DOHH2 (cell line): ENCODE data around the gene SDF2L1.

ENCODE experiments used
- H3F3A ChIP-seq: fragments of 200-600 bp; sonication (generic), shearing (Covaris generic); 2 replicates; pipeline ENCODE4 v1.6.0; 2016; ENCODE audit warnings: antibody characterized with exemption, mild to moderate bottlenecking; ENCODE audit not compliant: control insufficient read depth, insufficient read depth
- H3K27ac ChIP-seq: fragments of 200-600 bp; sonication (generic); 2 replicates; pipeline ENCODE4 v1.5.1; 2014; ENCODE audit warnings: low read depth, mild to moderate bottlenecking, low read length, moderate library complexity
- H3K27me3 ChIP-seq: fragments of 200-600 bp; sonication (generic); 2 replicates; pipeline ENCODE4 v1.6.1; 2014; ENCODE audit warnings: mild to moderate bottlenecking, low read length, mixed read lengths; ENCODE audit not compliant: control insufficient read depth
- H3K36me3 ChIP-seq: fragments of 200-600 bp; sonication (generic); 2 replicates; pipeline ENCODE4 v1.6.1; 2014; ENCODE audit warnings: mild to moderate bottlenecking, low read length, moderate library complexity, mixed read lengths; ENCODE audit not compliant: control insufficient read depth
- H3K4me1 ChIP-seq: fragments of 200-600 bp; sonication (generic); 2 replicates; pipeline ENCODE4 v1.6.1; 2014; ENCODE audit warnings: mild to moderate bottlenecking, low read length, mixed read lengths; ENCODE audit not compliant: control insufficient read depth
- H3K4me2 ChIP-seq: fragments of 200-600 bp; sonication (generic); 2 replicates; pipeline ENCODE4 v1.6.0; 2014; ENCODE audit warnings: mild to moderate bottlenecking, low read length, moderate library complexity
- H3K4me3 ChIP-seq: fragments of 200-600 bp; sonication (generic); 2 replicates; pipeline ENCODE4 v1.5.1; 2014; ENCODE audit warnings: mild to moderate bottlenecking, low read length, mixed read lengths
- H3K79me2 ChIP-seq: fragments of 200-600 bp; sonication (generic); 2 replicates; pipeline ENCODE4 v1.6.1; 2014; ENCODE audit warnings: mild to moderate bottlenecking, low read length, mixed read lengths; ENCODE audit not compliant: control insufficient read depth
- H3K9me2 ChIP-seq: fragments of 200-600 bp; sonication (generic); replicated peaks from 2 replicates; pipeline ENCODE4 v1.6.1; 2014; ENCODE audit warnings: mild to moderate bottlenecking, low read length, mixed read lengths; ENCODE audit not compliant: control insufficient read depth
- H3K9me3 ChIP-seq: fragments of 200-600 bp; sonication (generic); 2 replicates; pipeline ENCODE4 v1.6.1; 2014; ENCODE audit warnings: antibody characterized with exemption, low read length, mixed read lengths; ENCODE audit not compliant: control insufficient read depth, insufficient read depth
- H4K20me1 ChIP-seq: fragments of 200-600 bp; sonication (generic); 2 replicates; pipeline ENCODE4 v1.6.0; 2014; ENCODE audit warnings: low read depth, mild to moderate bottlenecking, antibody characterized with exemption, low read length, moderate library complexity; ENCODE audit not compliant: control insufficient read depth, insufficient read depth
- CTCF ChIP-seq: fragments of 200-600 bp; sonication (generic); IDR thresholded peaks from one replicate; pipeline ENCODE4 v1.5.1; 2014; ENCODE audit warnings: antibody characterized with exemption, mild to moderate bottlenecking, low read depth, low read length; ENCODE audit not compliant: poor library complexity, severe bottlenecking
- EZH2phosphoT487 ChIP-seq: fragments of 200-600 bp; sonication (generic); IDR thresholded peaks from 2 replicates; pipeline ENCODE4 v1.6.1; 2017; ENCODE audit warnings: borderline replicate concordance, mild to moderate bottlenecking, antibody characterized with exemption, low read length, moderate library complexity, mixed read lengths

The SDF2L1 gene

GRCh38 chr22:21599053-21599893 lies 42.8 kb upstream of the SDF2L1 start:
- Histone ChIP-seq H3K4me2 (no peak overlapping the region), H4K20me1 (peaks cover 22% of the 10 kb centered on the region; the same call in 1 of the 2 replicates)

GRCh38 chr22:21602579-21602978 lies 39.5 kb upstream of the SDF2L1 start:
- Histone ChIP-seq H3K36me3 (peaks cover 31% of the 10 kb centered on the region), H3K27ac (no peak overlapping the region), H3K4me1 (no peaks in the 10 kb centered on the region; the same call in 1 of the 2 replicates), H3K4me2 (no peak overlapping the region), H3K4me3 (no peak overlapping the region), H4K20me1 (peaks cover 26% of the 10 kb centered on the region), H3F3A (peaks cover under 1% of the 10 kb centered on the region; the same call in 1 of the 2 replicates), H3K27me3 (no peaks in the 10 kb centered on the region), H3K79me2 (peaks cover 98% of the 10 kb centered on the region), H3K9me2 (no peaks in the 10 kb centered on the region), H3K9me3 (no peaks in the 10 kb centered on the region)
- TF ChIP-seq CTCF (no peak), EZH2phosphoT487 (no peak)

More at GRCh38 chr22:21599053-21599893, 42.8 kb upstream of the SDF2L1 start:
- Histone ChIP-seq H3K9me3 (no peaks in the 10 kb centered on the region), H3K4me3 (no peak overlapping the region), H3K36me3 (peaks cover 52% of the 10 kb centered on the region), H3F3A (no peaks in the 10 kb centered on the region), H3K27me3 (no peaks in the 10 kb centered on the region), H3K27ac (no peak overlapping the region), H3K4me1 (no peaks in the 10 kb centered on the region; the same call in 1 of the 2 replicates), H3K9me2 (no peaks in the 10 kb centered on the region), H3K79me2 (peaks cover 98% of the 10 kb centered on the region)
- no peak for TF ChIP-seq EZH2phosphoT487

- H3K27me3 ChIP-seq = no peaks in the 10 kb centered on the region
- H4K20me1 ChIP-seq = peaks cover 29% of the 10 kb centered on the region
- peaks cover 97% of the 10 kb centered on the region for H3K79me2 ChIP-seq
- peaks cover 24% of the 10 kb centered on the region for H3K36me3 ChIP-seq
- no peak overlapping the region for H3K4me2 ChIP-seq
- no peaks in the 10 kb centered on the region; the same call in 1 of the 2 replicates for H3K4me1 ChIP-seq
- peaks cover 3% of the 10 kb centered on the region; the same call in 1 of the 2 replicates for H3F3A ChIP-seq
- H3K9me3 ChIP-seq = no peaks in the 10 kb centered on the region
- no peak overlapping the region for H3K27ac ChIP-seq
- H3K9me2 ChIP-seq = no peaks in the 10 kb centered on the region
- TF ChIP-seq EZH2phosphoT487 (no peak), CTCF (no peak)
- no peak overlapping the region for H3K4me3 ChIP-seq
These were observed 38.1 kb upstream of the SDF2L1 start for GRCh38 chr22:21603973-21604372.

GRCh38 chr22:21605887-21606564 lies 36.1 kb upstream of the SDF2L1 start:
- Histone ChIP-seq H3F3A (peaks cover 3% of the 10 kb centered on the region; the same call in 1 of the 2 replicates), H3K9me3 (no peaks in the 10 kb centered on the region), H3K9me2 (no peaks in the 10 kb centered on the region), H3K79me2 (peaks cover 96% of the 10 kb centered on the region), H3K4me3 (no peak overlapping the region), H3K27me3 (no peaks in the 10 kb centered on the region), H3K4me2 (no peak overlapping the region), H3K36me3 (peaks cover 37% of the 10 kb centered on the region), H3K27ac (no peak overlapping the region), H3K4me1 (no peaks in the 10 kb centered on the region; the same call in 1 of the 2 replicates), H4K20me1 (peaks cover 25% of the 10 kb centered on the region)
- TF ChIP-seq EZH2phosphoT487 (no peak), CTCF (no peak)
